GM12801 (cell line): ENCODE data around the gene GHRH.

ENCODE experiments used
- TF ChIP-seq, protein P1 (sequence below): IDR thresholded peaks from one replicate; pipeline ENCODE4 v1.5.1; 2011; ENCODE audit warnings: control low read depth; ENCODE audit not compliant: insufficient read length; ENCODE audit errors: extremely low read depth

The GHRH gene

DNA sequence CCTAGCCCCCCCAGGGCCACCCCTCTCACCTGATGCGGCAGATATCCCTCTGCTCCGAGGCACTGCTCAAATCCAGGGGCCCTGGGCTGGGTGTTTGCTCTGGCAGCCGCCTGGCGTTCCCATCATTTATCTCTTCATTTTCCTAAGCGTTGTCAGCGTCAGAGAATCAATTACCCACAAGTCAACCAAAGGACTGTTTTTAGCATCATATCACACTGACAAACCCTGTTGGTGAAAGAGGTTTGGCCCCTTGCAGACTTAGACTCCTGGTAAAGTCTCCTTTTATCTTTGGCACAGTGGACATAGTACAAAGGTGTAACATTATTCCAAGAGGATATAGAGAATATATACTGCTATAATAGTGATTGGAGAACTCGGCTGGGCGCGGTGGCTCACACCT lies at the start of gene GHRH:
GHRH (minus strand) TSS at position 101 of the 400 bp plus-strand sequence. CDS start 4,925 bp downstream, outside the sequence.
- TF ChIP-seq, protein P1, sequence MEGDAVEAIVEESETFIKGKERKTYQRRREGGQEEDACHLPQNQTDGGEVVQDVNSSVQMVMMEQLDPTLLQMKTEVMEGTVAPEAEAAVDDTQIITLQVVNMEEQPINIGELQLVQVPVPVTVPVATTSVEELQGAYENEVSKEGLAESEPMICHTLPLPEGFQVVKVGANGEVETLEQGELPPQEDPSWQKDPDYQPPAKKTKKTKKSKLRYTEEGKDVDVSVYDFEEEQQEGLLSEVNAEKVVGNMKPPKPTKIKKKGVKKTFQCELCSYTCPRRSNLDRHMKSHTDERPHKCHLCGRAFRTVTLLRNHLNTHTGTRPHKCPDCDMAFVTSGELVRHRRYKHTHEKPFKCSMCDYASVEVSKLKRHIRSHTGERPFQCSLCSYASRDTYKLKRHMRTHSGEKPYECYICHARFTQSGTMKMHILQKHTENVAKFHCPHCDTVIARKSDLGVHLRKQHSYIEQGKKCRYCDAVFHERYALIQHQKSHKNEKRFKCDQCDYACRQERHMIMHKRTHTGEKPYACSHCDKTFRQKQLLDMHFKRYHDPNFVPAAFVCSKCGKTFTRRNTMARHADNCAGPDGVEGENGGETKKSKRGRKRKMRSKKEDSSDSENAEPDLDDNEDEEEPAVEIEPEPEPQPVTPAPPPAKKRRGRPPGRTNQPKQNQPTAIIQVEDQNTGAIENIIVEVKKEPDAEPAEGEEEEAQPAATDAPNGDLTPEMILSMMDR, result no peak

DNA sequence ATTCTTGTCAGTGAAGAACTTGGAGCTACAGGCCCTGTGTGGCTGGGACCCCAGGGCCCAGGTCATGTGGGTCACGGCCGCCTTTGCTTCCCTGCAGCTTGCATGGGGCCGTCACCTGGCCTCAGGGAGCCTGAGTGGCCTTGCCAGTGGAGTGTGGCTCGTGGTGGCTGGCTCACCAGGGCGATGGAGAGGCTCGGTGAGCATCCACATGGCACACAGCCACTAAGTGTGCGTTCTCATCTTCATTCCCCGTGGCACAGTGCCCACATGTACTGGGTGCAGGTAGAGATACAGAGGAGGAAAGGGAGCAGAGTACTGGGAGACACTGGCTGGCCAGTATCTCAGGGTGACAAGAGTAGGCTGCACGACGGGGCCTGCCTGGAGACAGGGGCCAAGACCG lies 49.3 kb upstream of the GHRH start:
- TF ChIP-seq, protein P1, result no peak

- TF ChIP-seq, protein P1, result no peak
These were observed 48.4 kb upstream of the GHRH start for GRCh38 chr20:37309936-37310590.

DNA sequence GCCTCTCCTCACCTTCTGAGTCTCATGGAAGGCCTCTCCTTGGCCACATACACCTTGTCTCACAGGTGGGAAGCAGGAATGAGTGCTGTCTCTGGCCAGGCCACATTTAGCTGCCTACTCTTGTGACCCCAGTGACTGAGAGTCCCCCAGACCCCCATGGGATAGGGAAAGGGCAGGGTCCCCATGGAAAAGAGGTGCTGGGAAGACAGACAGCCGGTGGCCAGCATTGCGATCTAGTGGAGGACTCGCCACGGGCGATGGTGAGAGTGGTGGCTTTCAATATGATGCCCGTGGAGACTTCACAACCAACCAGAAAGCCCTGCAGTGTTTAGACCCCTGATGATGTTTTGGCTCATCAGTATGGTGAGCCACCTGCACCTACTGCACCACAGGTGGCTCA lies 47.7 kb upstream of the GHRH start:
- TF ChIP-seq, protein P1, result no peak

DNA sequence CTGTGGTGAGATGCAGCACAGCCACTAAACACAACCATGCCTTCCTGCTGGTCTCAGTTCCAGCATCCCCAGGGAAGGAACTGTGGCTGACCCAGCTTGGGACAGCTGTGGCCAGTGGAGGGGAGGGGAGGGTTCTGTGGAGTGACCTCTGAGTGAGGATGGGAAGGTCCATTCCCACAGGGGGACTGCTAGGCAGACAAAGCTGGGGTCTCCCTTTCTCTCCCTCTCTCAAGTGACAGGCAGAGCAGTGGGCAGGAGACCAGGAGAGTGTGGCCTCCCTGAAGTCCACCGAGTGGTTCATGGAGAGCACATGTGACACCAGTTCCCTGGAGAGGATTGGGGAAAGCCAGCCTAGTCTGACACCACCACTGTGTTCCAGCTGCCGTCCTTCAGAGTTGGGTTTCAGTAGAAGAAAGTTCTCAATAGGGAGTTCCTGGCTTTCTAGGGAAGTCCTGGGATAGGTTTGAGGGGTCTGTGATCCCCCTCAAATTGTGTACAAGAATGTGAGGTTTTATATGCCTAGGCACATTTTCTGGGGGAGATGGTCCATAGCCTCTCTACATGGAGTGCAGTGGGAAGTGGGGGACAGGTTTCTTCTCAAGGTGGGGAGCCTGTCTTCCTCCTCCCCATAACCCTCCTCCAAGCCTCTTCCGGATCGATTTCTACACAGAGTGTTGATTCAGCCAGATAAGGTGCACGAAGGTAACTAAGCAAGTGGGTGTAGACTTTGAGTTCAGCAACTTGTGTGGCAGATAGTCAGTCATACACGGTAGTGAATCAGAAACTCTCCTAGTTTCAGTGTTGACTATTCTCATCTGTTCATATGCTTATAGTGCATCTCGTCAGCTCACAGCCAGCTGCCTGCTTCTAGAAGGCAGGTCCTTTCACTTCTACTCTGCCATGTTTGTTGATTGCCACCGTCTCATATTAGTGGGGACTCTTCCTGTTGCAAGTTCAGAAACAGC lies 46.8 kb upstream of the GHRH start:
- TF ChIP-seq, protein P1, result no peak

GRCh38 chr20:37305839-37306238 lies 44.2 kb upstream of the GHRH start:
- TF ChIP-seq, protein P1, result no peak

- TF ChIP-seq, protein P1, result no peak
These were observed 43.5 kb upstream of the GHRH start for GRCh38 chr20:37305079-37305478.
